ENCODE measurements around the gene ZNF518A.

Gene ZNF518A

DNA sequence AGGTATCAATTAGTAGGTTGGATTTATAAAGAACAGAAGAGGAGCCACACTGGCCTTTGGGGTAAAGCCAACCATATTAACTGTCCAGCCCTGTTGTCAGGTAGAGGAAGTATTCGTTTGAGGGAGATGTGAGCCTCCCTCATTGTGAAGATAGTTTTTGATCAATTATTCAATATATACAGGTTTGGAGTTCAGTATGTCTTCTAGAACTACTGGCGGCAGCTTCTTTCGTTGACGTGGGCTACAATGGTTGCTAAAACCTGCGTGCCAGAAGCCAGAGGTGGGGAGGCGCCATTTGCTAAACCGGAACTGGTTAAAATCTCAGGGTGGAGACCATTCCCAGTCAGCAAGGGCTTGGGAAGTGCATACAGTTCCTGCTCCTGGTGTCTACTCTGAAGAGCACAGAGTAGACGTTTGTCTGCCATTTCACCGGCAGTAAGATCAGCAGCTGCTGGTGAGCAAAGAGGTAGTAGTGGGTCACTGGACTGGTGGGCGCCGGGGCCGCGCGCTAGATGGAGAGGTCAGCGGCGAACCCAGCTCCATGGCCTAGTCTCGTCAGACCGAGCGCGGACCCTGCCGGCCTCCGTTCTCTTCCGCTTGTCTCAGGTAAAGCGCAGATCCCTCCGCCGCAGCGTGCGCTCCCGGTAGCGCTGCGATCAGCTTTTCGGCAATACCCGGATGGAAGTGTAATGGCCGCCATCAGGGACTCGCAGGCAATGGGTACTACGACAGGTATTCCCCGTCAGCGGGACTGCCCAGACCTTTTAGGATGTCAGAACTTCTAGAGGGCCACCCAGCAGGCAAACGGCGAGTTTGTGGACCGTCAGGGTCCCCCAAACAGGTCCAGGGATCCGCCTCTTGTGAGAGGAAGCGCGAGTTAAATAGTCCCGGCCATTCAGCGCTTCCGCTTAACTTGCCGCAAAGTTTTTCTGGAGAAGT is at the start of gene ZNF518A:
Gene ZNF518A (plus strand): TSS at position 911 of the 939 bp plus-strand sequence. CDS start 26,026 bp downstream, outside the sequence.
- peak; percentile 71 to 79 for DNase-seq (ENCODE audit: extremely low read depth in 1 of 2, low read depth in 1 of 2)

GRCh38 chr10:96082153-96082552 is 47.9 kb upstream of the ZNF518A start:
- DNase-seq (ENCODE audit: extremely low read depth in 1 of 2, low read depth in 1 of 2): no peak

GRCh38 chr10:96082748-96083147 is 47.3 kb upstream of the ZNF518A start:
- DNase-seq (ENCODE audit: extremely low read depth in 1 of 2, low read depth in 1 of 2): no peak

GRCh38 chr10:96089116-96089515 is 41.0 kb upstream of the ZNF518A start:
- no peak for DNase-seq (ENCODE audit: extremely low read depth in 1 of 2, low read depth in 1 of 2)

GRCh38 chr10:96089670-96090462 is 40.2 kb upstream of the ZNF518A start:
- peak; percentile 81 to 86 for DNase-seq (ENCODE audit: extremely low read depth in 1 of 2, low read depth in 1 of 2)

GRCh38 chr10:96090463-96090800 is 39.7 kb upstream of the ZNF518A start:
- no peak for DNase-seq (ENCODE audit: extremely low read depth in 1 of 2, low read depth in 1 of 2)

- DNase-seq (ENCODE audit: extremely low read depth in 1 of 2, low read depth in 1 of 2): no peak
These were observed 36.9 kb upstream of the ZNF518A start for GRCh38 chr10:96092999-96093767.

- no peak for DNase-seq (ENCODE audit: extremely low read depth in 1 of 2, low read depth in 1 of 2)
These were observed 36.1 kb upstream of the ZNF518A start for GRCh38 chr10:96093948-96094347.

DNA sequence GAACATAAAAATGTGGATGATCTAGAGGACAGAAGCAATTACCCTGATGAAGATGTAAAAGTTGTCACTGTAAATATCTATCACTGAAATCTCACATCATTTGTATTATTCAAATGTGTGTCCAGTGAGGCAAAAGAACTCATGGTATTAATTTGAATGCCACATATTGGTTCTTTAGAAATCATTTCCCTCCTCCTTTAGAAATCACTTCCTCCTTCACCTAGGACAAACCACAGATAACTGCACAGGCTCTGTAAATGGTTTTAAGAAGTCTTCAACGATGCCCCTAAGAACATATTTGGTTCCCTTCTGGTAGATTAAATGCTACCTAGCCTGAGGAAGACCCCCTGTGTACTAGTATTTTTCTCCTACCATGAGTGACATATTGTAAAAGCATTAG is 33.1 kb upstream of the ZNF518A start:
- DNase-seq (ENCODE audit: extremely low read depth in 1 of 2, low read depth in 1 of 2): no peak

DNA sequence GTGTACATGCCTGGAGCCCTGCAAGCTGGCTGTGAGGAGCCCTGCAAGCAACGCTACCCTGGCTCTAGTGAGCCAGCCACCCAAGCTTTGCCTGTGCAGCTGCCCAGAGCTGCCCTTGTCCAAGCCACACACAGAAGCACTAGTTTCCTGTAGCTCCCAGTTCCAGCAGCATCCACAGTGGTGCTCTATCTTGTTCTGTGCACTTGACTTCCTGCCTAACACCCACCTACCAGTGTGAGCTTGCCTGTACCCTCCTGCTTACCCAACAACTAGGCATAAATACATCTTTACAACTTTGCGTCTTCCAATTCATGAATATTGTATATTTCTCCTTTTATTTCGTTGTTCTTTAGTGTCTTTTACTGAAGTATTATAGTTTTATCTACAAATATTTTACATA is 32.2 kb upstream of the ZNF518A start:
- no peak for DNase-seq (ENCODE audit: extremely low read depth in 1 of 2, low read depth in 1 of 2)

DNA sequence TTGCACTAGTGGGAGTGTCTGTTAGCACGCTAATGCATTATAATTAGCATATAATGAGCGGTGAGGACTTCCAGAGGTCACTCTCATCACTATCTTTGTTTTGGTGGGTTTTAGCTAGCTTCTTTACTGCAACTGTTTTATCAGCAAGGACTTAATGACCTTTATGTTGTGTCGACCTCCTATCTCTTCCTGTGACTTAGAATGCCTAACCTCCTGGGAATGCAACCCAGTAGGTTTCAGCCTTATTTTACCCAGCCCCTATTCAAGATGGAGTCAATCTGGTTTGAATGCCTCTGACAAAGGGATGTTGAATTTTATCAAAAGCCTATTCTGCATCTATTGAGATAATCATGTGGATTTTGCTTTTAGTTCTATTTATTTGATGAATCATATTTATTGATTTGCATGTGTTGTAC is 22.5 kb upstream of the ZNF518A start:
- no peak for DNase-seq (ENCODE audit: extremely low read depth in 1 of 2, low read depth in 1 of 2)

DNA sequence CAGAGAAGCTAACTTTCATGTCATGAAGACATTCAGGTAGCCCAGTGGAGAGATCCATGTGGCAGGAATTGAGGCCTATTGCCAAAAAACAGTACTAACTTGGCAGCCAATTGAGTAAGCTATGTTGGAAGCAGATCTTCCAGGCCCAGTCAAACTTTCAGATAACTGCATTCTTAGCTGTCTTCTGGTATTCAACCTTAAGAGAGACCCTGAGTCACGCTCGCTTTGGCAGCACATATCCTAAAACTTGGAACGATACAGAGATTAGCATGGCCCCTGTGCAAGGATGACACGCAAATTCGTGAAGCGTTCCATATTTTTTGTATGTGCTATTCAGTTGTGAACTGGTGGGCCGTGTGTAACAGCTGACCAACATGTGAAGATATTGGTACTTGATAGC is 17.6 kb upstream of the ZNF518A start:
- DNase-seq (ENCODE audit: extremely low read depth in 1 of 2, low read depth in 1 of 2): no peak

GRCh38 chr10:96118604-96119450 is 11.3 kb upstream of the ZNF518A start:
- DNase-seq (ENCODE audit: extremely low read depth in 1 of 2, low read depth in 1 of 2): no peak

DNA sequence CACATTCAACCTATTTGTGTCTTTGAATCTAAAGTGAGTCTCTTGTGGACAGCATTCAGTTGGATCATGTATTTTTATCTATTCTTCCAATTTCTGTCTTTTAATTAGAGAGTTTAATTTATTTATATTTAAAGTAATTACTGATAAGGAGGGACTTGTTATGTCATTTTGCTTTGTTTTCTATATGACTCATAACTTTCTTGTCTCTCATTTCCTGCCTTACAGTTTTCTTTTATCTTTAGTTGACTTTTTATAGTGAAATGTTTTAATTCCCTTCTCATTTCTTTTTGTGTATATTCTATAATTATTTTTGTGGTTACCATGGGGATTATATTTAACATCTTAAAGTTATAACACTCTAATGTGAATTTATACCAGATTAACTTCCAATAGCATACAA is 7.3 kb upstream of the ZNF518A start:
- no peak for DNase-seq (ENCODE audit: extremely low read depth in 1 of 2, low read depth in 1 of 2)

- DNase-seq (ENCODE audit: extremely low read depth in 1 of 2, low read depth in 1 of 2): no peak
These were observed 5.6 kb upstream of the ZNF518A start for GRCh38 chr10:96124230-96125141.

DNA sequence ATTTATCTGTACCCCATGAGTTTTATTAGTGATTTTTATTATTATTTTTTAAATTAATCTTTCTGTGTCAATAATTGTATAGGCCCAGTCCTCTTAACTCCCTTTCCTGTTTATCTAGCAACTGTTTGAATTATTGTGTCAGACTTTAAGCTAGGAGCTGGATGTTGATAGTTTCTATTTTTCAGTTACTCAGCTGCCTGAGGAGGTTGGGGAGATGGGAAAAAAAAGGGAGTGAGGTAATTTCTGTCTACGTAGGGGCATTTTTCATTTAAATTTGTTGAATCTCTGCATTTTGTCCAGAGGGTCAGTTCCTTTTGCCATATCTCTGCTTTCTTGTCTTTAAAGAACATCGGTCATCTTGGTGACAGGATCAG is 5.0 kb upstream of the ZNF518A start:
- no peak for DNase-seq (ENCODE audit: extremely low read depth in 1 of 2, low read depth in 1 of 2)

DNA sequence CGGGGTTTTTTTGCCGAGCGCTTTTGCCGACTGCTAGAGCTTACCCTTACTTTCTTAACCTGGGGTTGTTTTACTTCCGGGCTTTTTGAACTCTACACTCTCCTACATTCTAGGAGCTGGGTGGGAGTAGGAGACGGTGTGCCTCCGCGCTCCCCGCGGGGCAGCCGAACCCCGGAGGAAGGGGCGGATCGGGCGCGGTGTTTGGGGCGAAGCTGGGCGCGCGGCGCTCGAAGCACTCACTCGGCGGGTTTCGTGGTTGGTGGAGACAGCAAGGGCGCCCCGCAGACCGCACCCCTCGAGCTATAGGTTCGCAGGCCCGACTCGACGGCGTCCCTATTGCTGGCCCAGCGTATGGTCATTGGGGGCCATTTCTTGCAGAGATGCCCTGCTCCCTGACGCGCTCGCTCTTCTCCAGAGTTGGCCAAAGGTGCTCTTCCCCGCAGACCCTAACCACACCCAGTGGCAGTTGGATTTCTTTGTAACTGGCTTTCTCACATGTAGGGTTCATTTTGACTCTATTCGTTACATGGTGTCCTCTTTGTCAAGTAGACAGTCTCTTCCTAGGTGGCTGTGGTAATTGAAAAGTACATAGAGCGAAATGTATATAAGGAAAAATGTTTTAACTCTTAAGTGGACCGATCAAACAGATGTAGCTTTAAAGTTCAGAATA is 364 bp downstream of the ZNF518A start:
- DNase-seq (ENCODE audit: extremely low read depth in 1 of 2, low read depth in 1 of 2): peak; percentile 46 to 56

DNA sequence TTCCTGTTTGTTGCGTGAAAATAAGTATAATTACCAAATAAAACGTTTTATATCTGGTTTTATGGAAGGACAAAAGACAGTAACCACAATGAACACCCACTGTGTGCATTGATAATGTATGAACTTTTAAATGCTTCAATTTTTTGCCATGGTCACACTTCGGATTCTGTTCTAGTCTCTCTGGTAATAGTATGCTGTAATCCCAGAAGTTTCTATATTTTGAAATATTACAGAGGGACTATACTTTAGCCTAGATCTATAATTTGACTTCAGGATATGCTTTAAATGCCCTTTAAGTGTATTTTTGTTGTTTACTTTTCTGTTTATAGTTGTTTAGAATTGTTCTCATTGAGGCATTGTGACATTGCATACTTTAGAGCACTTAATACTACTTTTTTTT is 1.5 kb downstream of the ZNF518A start:
- no peak for DNase-seq (ENCODE audit: extremely low read depth in 1 of 2, low read depth in 1 of 2)

DNA sequence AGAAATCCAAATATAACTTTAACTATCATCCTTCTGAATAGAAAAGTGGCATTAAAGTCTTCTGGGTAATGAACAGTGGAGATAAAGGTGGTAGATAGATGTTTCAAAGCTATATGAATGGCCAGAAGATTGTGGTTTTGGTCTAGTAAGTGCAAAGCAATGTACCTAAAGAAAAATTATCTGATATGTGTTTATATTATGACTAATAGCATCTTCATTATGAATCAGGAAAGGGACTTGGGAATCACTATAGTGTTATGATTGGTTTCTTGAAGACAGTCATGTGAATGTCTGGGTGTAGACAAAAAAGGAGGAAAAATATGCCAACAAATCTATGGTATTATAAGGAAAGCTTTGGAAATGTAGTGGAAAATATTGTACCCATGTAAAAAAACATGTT is 3.0 kb downstream of the ZNF518A start:
- no peak for DNase-seq (ENCODE audit: extremely low read depth in 1 of 2, low read depth in 1 of 2)
